Astrocyte (in vitro differentiated cells and primary cell): ENCODE data around the gene SAMD4A.

Source experiments
- CTCF ChIP-seq: IDR thresholded peaks from 2 replicates; pipeline ENCODE4 v1.5.1; 2011; ENCODE audit warnings: low read depth, mild to moderate bottlenecking, inconsistent platforms, low read length, moderate library complexity; ENCODE audit not compliant: insufficient read depth
- EZH2 ChIP-seq: IDR thresholded peaks from 2 replicates; pipeline ENCODE4 v1.6.1; 2012; ENCODE audit warnings: mild to moderate bottlenecking, low read length, inconsistent platforms; ENCODE audit not compliant: insufficient read depth

GRCh38 chr14:54708161-54708560, 141.2 kb downstream of the SAMD4A start:
- no peak for TF ChIP-seq CTCF
- TF ChIP-seq EZH2, result no peak
